ENCODE results near the gene BRINP3.

BRINP3 gene

GRCh38 chr1:190147616-190148015 lies 330.0 kb downstream of the BRINP3 start:
- no peak overlapping the region for H3K18ac ChIP-seq (ENCODE audit: low read length)
- H3K9ac ChIP-seq (ENCODE audit: low read length): no peak overlapping the region
- H3K36me3 ChIP-seq (ENCODE audit: control insufficient read depth in 1 of 2, insufficient read depth in 2 of 2, low read length in 2 of 2): no peaks in the 10 kb centered on the region
- H3K23ac ChIP-seq (ENCODE audit: low read length): no peak overlapping the region
- H4K8ac ChIP-seq (ENCODE audit: low read depth, low read length): no peak overlapping the region
- H3K14ac ChIP-seq (ENCODE audit: low read length): no peak overlapping the region
- no peak overlapping the region for H3K4ac ChIP-seq (ENCODE audit: low read depth, low read length)
- H2AFZ ChIP-seq (ENCODE audit: insufficient read depth, low read length, poor library complexity): no peak overlapping the region
- no peaks in the 10 kb centered on the region for H3K4me1 ChIP-seq (ENCODE audit: control insufficient read depth in 1 of 2, insufficient read depth in 2 of 2, low read length in 2 of 2)
- no peak overlapping the region for H4K12ac ChIP-seq (ENCODE audit: low read depth, low read length)
- no CpG with 5 or more reads among the region's 2 CpGs for WGBS (ENCODE audit: extremely low coverage, insufficient coverage, insufficient read length)
- no peak overlapping the region for H3K27ac ChIP-seq (ENCODE audit: low read depth, low read length)
- DNase-seq: no peak
- H3K79me2 ChIP-seq (ENCODE audit: control insufficient read depth, insufficient read depth, low read length, poor library complexity): no peaks in the 10 kb centered on the region
- H3K9me3 ChIP-seq (ENCODE audit: insufficient read depth, low read depth, low read length): no peaks in the 10 kb centered on the region
- H2BK120ac ChIP-seq (ENCODE audit: insufficient read depth, low read length, poor library complexity): no peak overlapping the region
- H3K79me1 ChIP-seq (ENCODE audit: low read length): no peaks in the 10 kb centered on the region
- H2AK5ac ChIP-seq (ENCODE audit: low read length): no peak overlapping the region
- H3K4me2 ChIP-seq (ENCODE audit: low read length): no peak overlapping the region
- no peak overlapping the region for H4K91ac ChIP-seq (ENCODE audit: low read depth, low read length)
- no peak overlapping the region for H2BK5ac ChIP-seq (ENCODE audit: low read depth, low read length, poor library complexity)
- no peaks in the 10 kb centered on the region for H3K27me3 ChIP-seq (ENCODE audit: insufficient read depth, low read length)
- H3K4me3 ChIP-seq (ENCODE audit: low read depth, low read length): no peak overlapping the region
- no peak overlapping the region for H2BK12ac ChIP-seq (ENCODE audit: low read length)

GRCh38 chr1:190144650-190145049 lies 333.0 kb downstream of the BRINP3 start:
- H2AK5ac ChIP-seq (ENCODE audit: low read length): no peak overlapping the region
- H3K27ac ChIP-seq (ENCODE audit: low read depth, low read length): no peak overlapping the region
- H3K4ac ChIP-seq (ENCODE audit: low read depth, low read length): no peak overlapping the region
- no peaks in the 10 kb centered on the region for H3K27me3 ChIP-seq (ENCODE audit: insufficient read depth, low read length)
- H2BK120ac ChIP-seq (ENCODE audit: insufficient read depth, low read length, poor library complexity): no peak overlapping the region
- no peak overlapping the region for H3K14ac ChIP-seq (ENCODE audit: low read length)
- H2BK5ac ChIP-seq (ENCODE audit: low read depth, low read length, poor library complexity): no peak overlapping the region
- no peak overlapping the region for H3K9ac ChIP-seq (ENCODE audit: low read length)
- H3K79me2 ChIP-seq (ENCODE audit: control insufficient read depth, insufficient read depth, low read length, poor library complexity): no peaks in the 10 kb centered on the region
- DNase-seq: no peak
- no peak overlapping the region for H2AFZ ChIP-seq (ENCODE audit: insufficient read depth, low read length, poor library complexity)
- H3K79me1 ChIP-seq (ENCODE audit: low read length): no peaks in the 10 kb centered on the region
- H3K4me1 ChIP-seq (ENCODE audit: control insufficient read depth in 1 of 2, insufficient read depth in 2 of 2, low read length in 2 of 2): no peaks in the 10 kb centered on the region
- H4K12ac ChIP-seq (ENCODE audit: low read depth, low read length): no peak overlapping the region
- H3K36me3 ChIP-seq (ENCODE audit: control insufficient read depth in 1 of 2, insufficient read depth in 2 of 2, low read length in 2 of 2): no peaks in the 10 kb centered on the region
- no peak overlapping the region for H3K23ac ChIP-seq (ENCODE audit: low read length)
- H4K91ac ChIP-seq (ENCODE audit: low read depth, low read length): no peak overlapping the region
- H2BK12ac ChIP-seq (ENCODE audit: low read length): no peak overlapping the region
- no peak overlapping the region for H3K4me3 ChIP-seq (ENCODE audit: low read depth, low read length)
- no peak overlapping the region for H3K4me2 ChIP-seq (ENCODE audit: low read length)
- no peaks in the 10 kb centered on the region for H3K9me3 ChIP-seq (ENCODE audit: insufficient read depth, low read depth, low read length)
- H3K18ac ChIP-seq (ENCODE audit: low read length): no peak overlapping the region
- WGBS (ENCODE audit: extremely low coverage, insufficient coverage, insufficient read length): no CpG with 5 or more reads among the region's 2 CpGs
- no peak overlapping the region for H4K8ac ChIP-seq (ENCODE audit: low read depth, low read length)

GRCh38 chr1:190140644-190141043 lies 337.0 kb downstream of the BRINP3 start:
- WGBS (ENCODE audit: extremely low coverage, insufficient coverage, insufficient read length): no CpG with 5 or more reads among the region's 1 CpG

GRCh38 chr1:190138702-190139101 lies 339.0 kb downstream of the BRINP3 start:
- H3K18ac ChIP-seq (ENCODE audit: low read length): no peak overlapping the region
- no peaks in the 10 kb centered on the region for H3K9me3 ChIP-seq (ENCODE audit: insufficient read depth, low read depth, low read length)
- no peak overlapping the region for H2BK120ac ChIP-seq (ENCODE audit: insufficient read depth, low read length, poor library complexity)
- H3K36me3 ChIP-seq (ENCODE audit: control insufficient read depth in 1 of 2, insufficient read depth in 2 of 2, low read length in 2 of 2): no peaks in the 10 kb centered on the region
- no peak overlapping the region for H2AK5ac ChIP-seq (ENCODE audit: low read length)
- H4K12ac ChIP-seq (ENCODE audit: low read depth, low read length): no peak overlapping the region
- no peaks in the 10 kb centered on the region for H3K79me2 ChIP-seq (ENCODE audit: control insufficient read depth, insufficient read depth, low read length, poor library complexity)
- WGBS (ENCODE audit: extremely low coverage, insufficient coverage, insufficient read length): no CpG with 5 or more reads among the region's 1 CpG
- H3K27ac ChIP-seq (ENCODE audit: low read depth, low read length): no peak overlapping the region
- H4K91ac ChIP-seq (ENCODE audit: low read depth, low read length): no peak overlapping the region
- no peak overlapping the region for H3K4me3 ChIP-seq (ENCODE audit: low read depth, low read length)
- H2BK12ac ChIP-seq (ENCODE audit: low read length): no peak overlapping the region
- no peak for DNase-seq
- no peak overlapping the region for H3K4ac ChIP-seq (ENCODE audit: low read depth, low read length)
- no peak overlapping the region for H3K14ac ChIP-seq (ENCODE audit: low read length)
- no peak overlapping the region for H3K9ac ChIP-seq (ENCODE audit: low read length)
- no peaks in the 10 kb centered on the region for H3K79me1 ChIP-seq (ENCODE audit: low read length)
- H2AFZ ChIP-seq (ENCODE audit: insufficient read depth, low read length, poor library complexity): no peak overlapping the region
- no peaks in the 10 kb centered on the region for H3K4me1 ChIP-seq (ENCODE audit: control insufficient read depth in 1 of 2, insufficient read depth in 2 of 2, low read length in 2 of 2)
- H3K23ac ChIP-seq (ENCODE audit: low read length): no peak overlapping the region
- no peak overlapping the region for H3K4me2 ChIP-seq (ENCODE audit: low read length)
- H2BK5ac ChIP-seq (ENCODE audit: low read depth, low read length, poor library complexity): no peak overlapping the region
- no peak overlapping the region for H4K8ac ChIP-seq (ENCODE audit: low read depth, low read length)
- no peaks in the 10 kb centered on the region for H3K27me3 ChIP-seq (ENCODE audit: insufficient read depth, low read length)

More at GRCh38 chr1:190140644-190141043, 337.0 kb downstream of the BRINP3 start:
- Histone ChIP-seq H3K4me3 (ENCODE audit: low read depth, low read length) (no peak overlapping the region), H3K36me3 (ENCODE audit: control insufficient read depth in 1 of 2, insufficient read depth in 2 of 2, low read length in 2 of 2) (no peaks in the 10 kb centered on the region), H3K4ac (ENCODE audit: low read depth, low read length) (no peak overlapping the region), H3K23ac (ENCODE audit: low read length) (no peak overlapping the region), H2AK5ac (ENCODE audit: low read length) (no peak overlapping the region), H2AFZ (ENCODE audit: insufficient read depth, low read length, poor library complexity) (no peak overlapping the region), H3K9ac (ENCODE audit: low read length) (no peak overlapping the region), H4K91ac (ENCODE audit: low read depth, low read length) (no peak overlapping the region), H3K4me2 (ENCODE audit: low read length) (no peak overlapping the region), H4K8ac (ENCODE audit: low read depth, low read length) (no peak overlapping the region), H3K9me3 (ENCODE audit: insufficient read depth, low read depth, low read length) (no peaks in the 10 kb centered on the region), H3K14ac (ENCODE audit: low read length) (no peak overlapping the region), H3K27ac (ENCODE audit: low read depth, low read length) (no peak overlapping the region), H4K12ac (ENCODE audit: low read depth, low read length) (no peak overlapping the region), H3K79me2 (ENCODE audit: control insufficient read depth, insufficient read depth, low read length, poor library complexity) (no peaks in the 10 kb centered on the region), H3K18ac (ENCODE audit: low read length) (no peak overlapping the region), H3K4me1 (ENCODE audit: control insufficient read depth in 1 of 2, insufficient read depth in 2 of 2, low read length in 2 of 2) (no peaks in the 10 kb centered on the region), H3K27me3 (ENCODE audit: insufficient read depth, low read length) (no peaks in the 10 kb centered on the region), H2BK12ac (ENCODE audit: low read length) (no peak overlapping the region), H3K79me1 (ENCODE audit: low read length) (no peaks in the 10 kb centered on the region), H2BK5ac (ENCODE audit: low read depth, low read length, poor library complexity) (no peak overlapping the region), H2BK120ac (ENCODE audit: insufficient read depth, low read length, poor library complexity) (no peak overlapping the region)
- peak in 1 of 2 donors; percentile 10 for DNase-seq

All from trophoblast cell (in vitro differentiated cells and primary cell).